ENCODE measurements around the gene SLIT1.

The SLIT1 gene

DNA sequence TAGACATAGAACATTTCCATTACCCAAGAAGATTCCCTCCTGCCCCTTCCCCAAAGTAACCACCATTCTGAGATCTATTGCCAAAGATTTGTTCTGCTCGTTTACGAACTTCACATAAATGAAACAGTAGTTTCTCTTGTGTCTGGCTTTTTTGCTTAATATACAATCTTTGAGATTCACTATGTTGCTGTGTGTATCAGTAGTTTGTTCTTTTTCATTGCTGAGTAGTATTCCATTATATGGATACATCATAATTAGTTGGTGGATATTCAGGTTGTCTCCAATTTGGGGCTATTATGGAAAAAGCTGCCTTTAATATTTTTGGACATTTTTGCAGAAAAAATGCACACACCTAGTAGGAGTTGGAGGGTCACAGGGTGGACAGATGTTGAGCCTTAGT is 124.3 kb downstream of the SLIT1 start:
- DNase-seq: no peak

DNA sequence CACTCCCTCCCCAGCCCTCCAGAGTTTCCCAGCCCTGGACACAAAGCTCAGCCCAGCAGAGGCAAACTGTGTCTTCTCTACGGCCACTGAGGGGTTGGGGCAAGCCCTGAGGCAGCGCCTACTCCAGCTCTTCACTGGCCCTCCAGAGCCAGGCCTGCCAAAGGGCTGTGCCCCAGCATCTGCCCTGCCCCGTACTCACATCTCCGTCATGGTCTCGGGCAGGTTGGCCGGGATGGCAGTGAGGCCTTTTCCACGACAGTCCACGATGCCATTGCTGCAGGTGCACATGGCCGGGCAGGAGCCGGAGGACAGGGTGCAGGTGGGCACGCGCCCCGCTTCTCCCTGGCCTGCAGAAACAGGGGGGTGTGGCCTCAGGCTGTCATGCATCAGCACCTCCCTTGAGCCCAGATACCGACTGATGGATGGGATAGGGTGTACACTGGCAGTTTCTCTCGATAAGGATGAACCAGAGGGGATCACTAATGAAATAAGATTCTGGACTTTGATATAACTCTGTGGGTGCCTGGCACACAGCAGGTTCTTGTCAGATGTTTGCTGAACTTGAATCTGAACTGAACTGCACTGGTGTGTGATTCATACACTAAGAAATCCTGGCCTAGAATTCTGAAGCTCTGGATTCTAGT is 125.2 kb downstream of the SLIT1 start:
- DNase-seq: no peak

DNA sequence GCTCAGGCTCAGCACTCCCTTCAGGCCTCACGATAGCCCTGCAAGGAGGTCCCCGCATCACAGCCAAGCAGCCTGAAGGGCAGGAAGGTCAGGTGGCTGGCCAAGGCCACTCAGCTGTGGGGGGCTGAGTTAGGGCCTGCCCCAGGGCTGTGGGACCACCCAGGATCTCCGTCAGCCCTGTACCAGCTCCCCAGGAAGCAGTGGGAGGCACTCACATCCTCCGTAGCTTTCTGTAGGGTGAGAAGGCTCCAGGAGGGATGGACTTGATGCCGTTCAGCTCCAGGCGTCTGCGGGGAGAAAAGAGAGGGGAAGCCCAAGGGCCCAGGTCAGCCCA is 125.9 kb downstream of the SLIT1 start:
- DNase-seq: no peak

DNA sequence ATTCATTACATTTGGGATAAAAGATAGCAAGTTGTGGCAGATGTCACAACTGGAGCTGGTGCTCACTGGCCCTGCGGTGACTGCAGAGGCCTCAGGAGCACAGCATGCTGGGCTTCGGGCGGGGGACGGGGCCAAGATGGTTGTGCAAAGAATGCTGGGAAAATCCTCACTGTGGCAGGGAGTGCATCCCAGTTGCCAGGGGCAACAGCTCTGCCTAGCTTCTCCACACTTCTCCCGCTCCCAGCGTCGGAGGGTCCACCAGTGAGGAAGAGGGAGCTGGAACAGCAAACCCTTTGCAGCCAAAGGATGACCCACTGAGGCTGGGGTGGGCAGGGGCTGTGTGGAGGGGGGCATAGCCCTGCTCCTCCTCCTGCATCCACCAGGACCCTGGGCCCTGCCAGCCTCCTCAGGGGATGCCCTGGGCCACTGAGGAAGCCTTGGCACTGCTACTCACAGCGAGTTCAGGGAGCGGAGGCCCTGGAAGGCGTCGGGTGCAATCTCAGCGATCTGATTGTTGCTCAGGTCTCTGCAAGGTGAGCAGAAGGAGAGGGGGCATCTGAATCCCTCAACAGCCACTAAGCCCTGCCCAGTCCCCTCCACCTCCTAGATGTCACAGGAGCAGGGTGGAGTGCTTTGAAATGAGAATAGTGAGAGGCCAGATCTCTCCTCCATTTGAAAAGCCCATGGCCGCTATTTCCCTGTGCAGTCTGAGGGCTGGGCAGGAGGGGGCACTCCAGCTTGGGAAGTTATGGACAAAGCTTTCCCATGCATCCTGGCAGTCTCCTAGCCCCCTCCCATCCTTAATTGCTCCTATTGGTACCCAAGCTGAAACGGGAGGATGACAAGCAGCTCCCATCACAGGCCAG is 126.5 kb downstream of the SLIT1 start:
- no peak for DNase-seq

DNA sequence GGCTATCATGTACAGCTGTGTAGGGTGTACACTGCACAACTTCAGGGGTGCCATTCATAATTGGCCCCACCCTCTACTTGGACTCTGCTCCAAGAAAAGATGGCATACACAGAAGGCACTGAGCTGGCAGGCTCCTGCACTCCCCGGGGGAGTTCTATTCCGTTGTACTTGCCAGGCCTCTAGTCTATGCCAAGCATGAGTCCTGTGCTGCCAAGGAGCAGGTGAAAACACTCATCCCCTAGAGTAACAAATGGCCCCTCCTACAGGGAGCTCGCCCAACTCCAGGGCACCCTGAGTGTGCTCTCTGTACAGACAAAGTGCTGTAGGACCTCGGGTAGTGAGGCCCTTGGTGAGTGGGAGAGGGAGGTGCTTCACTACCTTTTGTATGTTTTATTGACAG is 127.2 kb downstream of the SLIT1 start:
- peak; percentile 16 for DNase-seq

DNA sequence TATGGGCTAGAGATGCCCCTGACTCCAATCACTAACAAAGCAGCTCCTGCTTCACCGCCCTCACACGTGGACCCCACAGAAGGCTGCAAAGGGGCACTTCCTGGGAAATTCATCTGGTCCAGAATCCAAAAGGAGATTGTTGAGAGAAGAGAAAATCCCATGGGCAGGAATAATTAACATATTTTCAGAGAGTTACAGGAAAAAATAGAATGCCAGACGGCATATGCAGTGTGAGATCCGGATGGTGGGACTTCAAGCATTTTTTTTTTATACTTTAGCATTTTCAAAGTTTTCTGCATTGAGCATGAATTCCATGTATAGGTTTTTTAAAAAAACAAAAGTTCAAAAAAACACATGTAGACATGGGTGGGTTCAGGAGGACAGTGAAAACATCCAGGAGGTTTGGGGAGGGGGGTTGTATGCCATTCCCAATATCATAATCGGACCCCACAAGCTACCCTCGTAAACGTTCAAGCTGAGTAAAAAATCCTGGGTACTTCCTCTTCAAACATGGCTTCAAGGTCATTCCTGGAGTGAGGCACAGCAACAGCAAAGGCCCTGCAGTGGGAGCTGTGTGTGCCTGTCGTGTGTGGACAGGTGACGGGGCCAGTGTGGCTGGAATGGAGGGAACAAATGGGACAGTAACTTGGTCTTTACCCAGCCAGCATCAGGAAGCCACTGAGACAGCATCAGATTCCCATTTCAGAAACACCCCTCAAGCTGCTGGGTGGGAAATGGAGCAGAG is 128.1 kb downstream of the SLIT1 start:
- DNase-seq: no peak

DNA sequence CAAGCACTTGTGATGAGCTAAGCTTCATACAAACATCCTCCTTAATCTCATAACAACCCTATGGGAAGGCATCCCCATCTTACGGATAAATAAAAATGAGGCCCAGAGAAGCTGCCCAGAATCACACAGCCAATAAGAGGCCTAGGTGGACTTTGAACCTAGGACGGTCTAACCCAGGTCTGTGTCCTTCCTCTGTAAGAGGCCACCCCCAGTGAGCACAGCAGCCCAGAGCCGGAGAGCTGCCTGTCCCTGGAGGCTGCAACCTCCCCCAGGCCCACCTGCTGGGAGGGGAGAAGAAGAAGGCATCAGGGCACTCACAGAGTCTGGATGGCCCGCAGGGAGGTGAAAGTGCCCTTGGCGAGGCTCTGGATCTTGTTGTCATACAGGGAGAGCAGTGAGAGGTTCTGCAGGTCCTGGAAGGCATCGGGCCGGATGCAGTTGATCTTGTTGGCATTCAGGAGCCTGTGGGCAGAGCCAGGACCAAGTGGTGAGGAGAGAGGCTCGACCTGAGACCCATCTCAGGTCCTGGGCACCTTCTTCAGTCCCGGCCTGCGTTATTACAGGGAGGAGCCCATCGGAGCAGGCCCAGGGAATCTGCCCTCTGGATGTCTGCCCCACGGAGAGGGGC is 129.6 kb downstream of the SLIT1 start:
- DNase-seq: no peak

DNA sequence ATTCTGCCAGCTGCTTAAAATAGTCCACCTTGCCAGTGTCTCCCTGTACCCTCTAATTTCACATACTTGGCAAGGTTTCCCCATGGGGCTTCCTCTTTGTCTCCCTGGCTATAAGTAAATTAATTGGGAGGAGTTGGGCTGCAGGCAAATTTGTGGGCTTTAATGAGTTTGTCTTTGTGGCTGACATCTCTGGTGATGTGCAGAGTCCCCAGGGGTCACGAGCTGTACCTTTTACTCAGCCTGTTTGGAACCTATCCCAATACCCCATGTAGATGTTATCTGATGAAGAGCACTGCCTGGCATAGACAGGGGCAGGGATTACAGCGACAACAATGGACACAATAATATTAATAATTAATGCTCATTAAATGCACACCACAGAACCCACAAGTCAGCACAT is 132.5 kb downstream of the SLIT1 start:
- peak; percentile 78 for DNase-seq

DNA sequence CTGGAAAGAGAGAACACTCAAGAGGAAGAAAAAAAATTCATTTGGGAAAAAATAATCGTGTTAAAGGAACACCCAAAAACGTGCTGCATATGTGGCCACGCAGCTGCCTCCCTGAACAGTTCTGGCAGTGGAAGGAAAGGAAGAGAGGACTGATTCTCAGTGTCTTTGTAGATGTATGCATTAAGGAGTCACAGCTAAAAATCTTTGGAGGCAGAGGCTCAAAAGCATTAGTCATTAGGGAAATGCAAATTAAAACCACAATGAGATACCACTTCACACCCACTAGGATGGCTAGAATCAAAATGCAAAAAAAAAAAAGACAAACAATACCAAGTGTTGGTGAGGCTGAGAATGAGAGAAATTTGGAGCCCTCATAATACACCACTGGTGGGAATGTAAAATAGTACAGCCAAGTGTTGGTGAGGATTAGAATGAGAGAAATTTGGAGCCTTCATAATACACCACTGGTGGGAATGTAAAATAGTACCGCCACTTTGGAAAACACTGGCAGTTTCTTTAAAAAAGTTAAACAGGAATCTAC is 134.7 kb downstream of the SLIT1 start:
- DNase-seq: no peak

DNA sequence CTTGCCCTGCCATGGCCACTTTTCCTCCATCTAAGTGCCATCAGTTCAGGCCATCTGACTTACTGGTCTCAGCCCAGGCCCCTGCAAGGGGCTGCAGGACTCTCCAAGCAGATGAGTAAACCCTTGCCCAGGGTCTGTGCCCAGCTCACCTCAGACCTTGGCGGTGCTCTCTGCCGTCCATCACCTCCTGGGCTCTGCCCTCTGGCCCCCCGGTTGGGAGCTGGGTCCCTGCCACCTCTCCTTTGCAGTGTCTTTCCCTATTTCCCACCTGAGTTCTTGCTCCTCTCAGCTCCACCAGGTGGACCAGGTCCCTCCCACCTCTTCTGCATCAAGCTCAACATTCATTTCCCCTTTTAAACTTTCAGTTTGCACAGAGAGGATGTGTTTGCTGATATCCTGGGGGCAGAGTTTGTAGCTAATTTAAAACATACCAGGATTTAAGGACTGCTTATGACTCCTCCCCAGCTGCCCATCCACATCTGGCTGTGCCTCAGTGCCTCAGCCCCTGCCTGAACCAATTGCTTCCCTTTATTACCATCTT is 135.5 kb downstream of the SLIT1 start:
- DNase-seq: no peak

DNA sequence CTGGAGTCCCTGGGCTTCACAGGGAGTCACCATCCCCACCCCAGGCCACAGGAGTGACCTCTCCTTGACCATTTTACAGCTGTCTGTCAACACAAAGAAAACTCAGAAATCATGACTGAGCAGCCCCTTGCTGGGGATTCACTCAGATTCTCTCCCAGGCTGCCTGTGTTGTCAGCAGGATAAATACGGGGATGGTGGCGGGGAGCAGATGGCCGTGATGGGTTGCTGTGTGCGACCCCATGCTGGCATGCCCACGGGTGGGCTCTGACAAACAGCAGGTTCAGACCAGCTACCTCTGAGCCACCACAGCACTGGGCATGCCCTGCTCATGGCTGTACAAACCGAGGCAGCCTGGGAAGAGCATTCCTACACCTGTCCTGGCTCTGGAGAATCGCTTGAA is 136.1 kb downstream of the SLIT1 start:
- no peak for DNase-seq

DNA sequence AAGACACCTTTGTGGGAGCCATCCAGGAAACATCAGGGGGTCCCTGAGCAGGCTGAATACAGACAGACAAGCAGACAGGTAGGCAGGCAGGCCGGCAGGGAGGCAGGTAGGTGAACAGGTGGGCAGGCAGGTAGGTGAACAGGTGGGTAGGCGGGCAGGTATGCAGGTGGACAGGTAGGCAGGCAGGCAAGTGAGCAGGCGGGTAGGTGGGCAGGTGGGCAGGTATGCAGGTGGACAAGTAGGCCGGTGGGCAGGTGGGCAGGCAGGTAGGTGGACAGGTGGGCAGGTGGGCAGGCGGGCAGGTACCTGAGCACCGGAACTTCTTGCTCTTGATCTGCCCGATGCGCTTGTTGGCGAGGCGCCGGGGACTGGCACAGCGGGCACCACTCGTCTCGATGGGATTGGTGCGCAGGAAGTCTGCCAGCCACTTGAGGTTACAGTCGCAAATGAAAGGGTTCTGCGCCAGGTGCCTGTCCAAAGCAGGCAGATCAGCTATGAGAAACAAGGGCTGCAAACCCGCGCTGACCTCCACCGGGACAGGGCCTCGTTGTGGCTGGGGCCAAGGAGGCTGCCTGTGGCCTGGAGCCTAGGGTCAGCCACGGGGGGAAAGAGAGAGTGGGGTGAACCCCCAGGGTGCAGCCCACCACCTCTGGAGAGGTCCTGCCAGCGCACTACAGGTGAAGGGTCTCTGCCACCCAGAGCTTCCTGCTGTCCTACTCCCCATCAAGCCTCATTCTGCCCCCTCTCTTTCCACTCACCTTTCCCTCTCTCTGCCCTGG is 136.9 kb downstream of the SLIT1 start:
- DNase-seq: no peak

DNA sequence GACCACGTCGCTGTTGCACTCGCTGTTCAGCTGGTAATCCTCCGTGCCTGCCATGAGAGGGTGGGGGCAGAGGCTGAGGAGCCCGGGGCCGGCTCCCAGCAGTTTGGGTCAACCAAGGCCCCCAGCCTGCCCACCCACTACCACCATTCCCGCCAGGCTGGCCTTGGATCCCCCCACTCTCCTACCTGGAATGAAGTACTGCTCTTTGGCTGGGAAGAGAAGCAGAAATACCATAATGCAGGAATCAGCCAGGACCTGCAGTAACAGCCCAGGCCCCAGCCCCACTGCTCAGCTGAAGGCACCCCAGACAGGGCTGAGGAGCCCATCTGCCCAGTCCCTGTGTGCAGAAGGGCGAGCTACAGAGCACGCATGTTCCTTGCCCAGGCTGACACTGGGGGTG is 138.0 kb downstream of the SLIT1 start:
- DNase-seq: no peak

DNA sequence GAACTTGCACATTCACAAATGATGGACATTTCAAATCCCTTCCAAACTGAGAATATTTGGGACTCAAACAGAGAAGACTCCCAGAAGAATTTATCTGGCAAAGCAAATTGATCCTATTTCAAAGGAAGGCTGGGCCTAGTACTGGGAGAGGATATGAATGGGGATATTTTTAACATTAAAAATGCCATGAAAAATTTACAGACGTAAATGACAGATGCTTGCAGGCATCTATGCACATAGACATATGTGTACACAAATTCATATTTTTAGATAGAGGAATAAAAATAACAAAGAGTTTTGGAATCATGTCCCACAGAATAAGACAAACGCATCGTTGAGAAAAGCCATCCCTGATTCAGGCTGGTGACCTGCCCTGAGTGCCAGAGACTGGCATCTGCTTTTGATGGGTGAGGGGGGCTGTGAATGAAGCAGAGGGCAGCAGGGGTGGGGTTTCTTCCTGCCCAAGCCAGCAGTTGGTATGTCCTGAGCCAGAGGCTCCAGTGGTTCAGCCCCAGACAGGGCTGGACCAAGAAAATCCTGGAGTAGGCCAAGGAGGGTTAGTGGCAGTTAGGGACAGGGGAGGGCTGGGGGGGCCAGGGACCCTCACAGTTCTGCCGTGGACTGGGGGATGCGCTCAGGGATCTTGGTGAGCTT is 138.5 kb downstream of the SLIT1 start:
- no peak for DNase-seq

DNA sequence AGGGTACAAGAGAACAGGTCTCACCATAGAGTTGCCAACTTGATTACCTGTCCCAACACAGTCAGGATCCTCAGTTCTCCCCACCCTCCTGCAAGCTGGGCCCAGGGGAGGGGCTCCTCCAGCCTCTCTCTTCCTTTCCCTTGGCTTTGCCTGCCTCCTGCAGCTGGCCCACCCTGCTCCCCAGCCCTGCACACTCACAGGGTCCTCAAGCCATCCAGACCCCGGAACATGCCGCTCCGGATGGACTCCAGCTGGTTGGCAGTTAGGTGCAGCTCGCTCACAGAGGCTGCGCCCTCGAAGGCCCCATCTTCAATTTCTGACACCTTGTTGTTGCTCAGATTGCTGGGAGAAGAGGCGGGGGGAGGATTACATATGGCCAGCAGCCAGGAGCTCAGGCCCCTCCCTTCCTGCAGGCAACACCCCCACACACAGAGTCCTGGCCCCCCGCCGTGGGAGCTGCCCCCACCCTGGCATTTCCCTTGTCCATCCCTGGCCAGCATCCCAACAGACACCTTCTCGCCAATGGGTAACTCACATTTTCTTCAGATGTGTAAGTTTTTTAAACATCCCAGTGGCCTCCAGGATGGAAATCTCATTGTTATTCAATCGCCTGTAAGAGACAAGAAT is 139.2 kb downstream of the SLIT1 start:
- DNase-seq: no peak

DNA sequence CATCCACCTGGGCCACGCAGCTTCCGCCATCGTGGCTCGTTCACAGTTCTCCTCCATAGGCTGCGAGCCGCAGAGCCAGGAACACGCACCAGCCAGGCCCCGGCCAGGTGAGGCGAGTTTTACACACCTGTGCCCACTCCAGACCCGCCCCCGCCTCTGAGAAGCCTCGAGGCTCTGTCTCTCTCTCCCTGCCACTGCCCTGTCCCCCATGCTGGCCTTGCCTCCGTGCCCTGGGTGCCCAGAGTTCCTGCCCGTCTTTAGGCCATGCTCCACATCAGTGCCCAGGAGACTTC is 142.2 kb downstream of the SLIT1 start:
- DNase-seq: no peak

DNA sequence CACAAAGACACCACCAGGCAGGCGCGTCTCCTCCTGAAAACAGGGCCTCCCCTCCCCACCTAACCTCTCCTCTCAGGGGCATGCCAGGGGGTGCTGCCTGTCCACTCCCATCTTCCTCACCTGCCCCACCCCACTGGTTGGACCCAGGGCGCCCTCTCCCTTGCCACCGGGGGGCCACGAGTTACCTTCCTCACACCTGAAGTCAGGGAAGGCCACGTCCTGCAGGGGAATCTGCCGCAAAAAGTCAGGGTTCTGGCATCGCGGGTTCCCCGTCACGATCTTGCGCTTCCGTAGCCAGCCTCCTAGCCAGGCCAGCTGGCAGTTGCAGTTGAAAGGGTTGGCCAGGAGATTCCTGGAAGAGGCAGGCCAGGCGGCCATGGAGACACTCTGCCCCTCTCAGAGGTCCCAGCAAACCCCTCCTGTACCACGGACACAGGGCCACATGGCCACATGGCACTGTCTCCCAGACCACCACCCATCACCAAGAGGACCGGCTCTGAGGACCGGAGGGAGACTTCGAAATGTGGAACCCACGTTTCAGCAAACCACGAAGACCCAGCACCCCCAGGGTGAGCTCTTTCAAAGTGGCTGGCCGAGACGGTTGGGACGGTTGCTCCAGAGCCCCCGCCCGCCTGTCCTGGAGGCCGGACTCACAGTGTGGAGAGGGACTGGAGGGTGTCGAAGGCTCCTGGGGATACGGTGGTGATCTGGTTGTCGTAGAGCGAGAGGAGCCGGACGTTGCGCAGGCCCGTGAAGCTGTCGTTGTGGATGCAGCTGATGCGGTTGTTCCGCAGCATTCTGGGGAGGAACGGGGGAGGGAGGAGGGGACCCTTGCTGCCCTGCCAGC is 142.8 kb downstream of the SLIT1 start:
- no peak for DNase-seq

DNA sequence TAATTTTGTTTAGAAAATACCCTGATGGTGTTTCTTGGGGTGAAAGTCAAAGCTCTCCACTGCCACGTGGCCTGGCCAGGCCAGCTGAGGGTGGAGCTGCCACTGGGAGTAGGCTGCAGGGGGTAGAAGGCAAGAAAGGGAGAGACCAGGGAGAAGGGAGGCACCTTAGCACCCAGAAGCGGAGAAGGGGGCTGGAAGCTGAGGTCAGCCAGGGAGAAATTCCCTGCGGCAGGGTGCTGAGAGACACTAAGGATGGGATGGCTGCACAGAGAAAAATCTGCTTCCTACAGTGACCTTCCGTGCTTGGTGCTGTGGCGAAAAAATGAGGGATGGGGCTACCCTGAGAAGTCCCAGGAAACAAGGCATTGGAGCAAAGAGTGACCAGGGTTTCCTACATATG is 143.7 kb downstream of the SLIT1 start:
- no peak for DNase-seq

DNA sequence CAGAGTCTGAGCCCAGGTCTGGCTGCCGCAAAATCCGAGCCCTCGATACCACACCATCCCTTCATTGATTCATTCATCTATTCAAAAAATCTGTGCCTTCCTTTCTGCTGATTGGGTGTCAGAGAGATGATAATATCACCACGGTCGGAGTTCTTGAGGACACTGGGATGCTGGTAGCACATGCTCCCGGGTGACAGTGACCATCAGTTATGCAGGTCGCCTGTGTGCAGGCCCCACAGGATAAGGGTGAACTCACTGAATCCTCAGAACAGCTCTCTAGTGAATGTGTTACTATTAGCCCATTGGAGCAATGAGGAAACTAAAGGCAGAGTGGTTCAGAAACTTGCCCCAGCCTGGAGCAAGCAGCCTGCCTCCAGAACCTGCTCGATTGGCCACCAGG is 145.1 kb downstream of the SLIT1 start:
- DNase-seq: no peak

DNA sequence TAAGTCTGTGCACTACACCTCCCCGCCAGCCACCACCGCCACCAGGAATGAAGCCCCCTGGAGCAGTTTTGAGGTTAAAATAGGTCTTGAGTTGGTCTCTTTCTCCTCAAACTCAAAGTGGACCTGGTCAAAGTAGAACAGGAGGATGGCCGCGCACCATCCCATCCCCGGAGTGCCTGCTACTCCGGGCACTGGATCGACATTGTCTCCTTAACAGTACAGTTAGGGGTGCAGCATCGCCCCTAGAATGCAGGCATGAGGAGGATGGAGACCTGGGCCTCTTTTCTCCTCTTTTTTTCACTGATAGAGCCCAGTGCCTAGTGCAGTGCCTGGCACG is 145.5 kb downstream of the SLIT1 start:
- DNase-seq: no peak

Measured in NCI-H1436 (cell line).